Liver (tissue), 9 donors: ENCODE measurements around the gene LARGE1. TPM values are rescaled to one million over a fixed set of nuclear protein-coding genes. Genes with fewer than 3 reads are reported as not detected.

ENCODE experiments used
- DNase-seq: peaks from one replicate; pipeline ENCODE4 v3.0.0-alpha.2; 2017; ENCODE audit warnings: low spot score
- H3K27ac ChIP-seq, 2 donors: one replicate each; pipeline ENCODE4 v1.7.0; 2013; ENCODE audit warnings: inconsistent platforms in 2 of 2, low read length in 2 of 2, control low read depth in 1 of 2, low read depth in 1 of 2, mild to moderate bottlenecking in 1 of 2
- H3K27me3 ChIP-seq, 4 donors: one replicate each; pipeline versions ENCODE4 v1.6.1 to v1.7.0; 2013; ENCODE audit warnings: low read length in 3 of 4, inconsistent platforms in 1 of 4, mild to moderate bottlenecking in 1 of 4, moderate library complexity in 1 of 4; ENCODE audit not compliant: control insufficient read depth in 4 of 4, insufficient read depth in 4 of 4
- H3K36me3 ChIP-seq, 4 donors: one replicate each; pipeline versions ENCODE4 v1.6.1 to v1.7.0; 2013; ENCODE audit warnings: low read length in 3 of 4, mild to moderate bottlenecking in 3 of 4, low read depth in 1 of 4, moderate library complexity in 1 of 4; ENCODE audit not compliant: control insufficient read depth in 4 of 4, insufficient read depth in 3 of 4
- H3K4me1 ChIP-seq, 4 donors: one replicate each; pipeline versions ENCODE4 v1.6.1 to v1.7.0; 2013; ENCODE audit warnings: low read length in 3 of 4, mild to moderate bottlenecking in 3 of 4, moderate library complexity in 1 of 4; ENCODE audit not compliant: control insufficient read depth in 4 of 4, insufficient read depth in 4 of 4
- H3K4me3 ChIP-seq, 3 donors: one replicate each; pipeline versions ENCODE4 v1.6.1 to v1.7.0; 2013; ENCODE audit warnings: low read length in 3 of 3, control low read depth in 1 of 3, low read depth in 1 of 3, mild to moderate bottlenecking in 1 of 3
- H3K9ac ChIP-seq, 2 donors: one replicate each; pipeline ENCODE4 v1.7.0; 2013; ENCODE audit warnings: low read length in 2 of 2, mild to moderate bottlenecking in 2 of 2, moderate library complexity in 2 of 2, control low read depth in 1 of 2, low read depth in 1 of 2
- H3K9me3 ChIP-seq, 4 donors: one replicate each; pipeline versions ENCODE4 v1.6.1 to v1.7.0; 2013; ENCODE audit warnings: low read length in 3 of 4; ENCODE audit not compliant: control insufficient read depth in 4 of 4
- EGR1 ChIP-seq, 2 donors: IDR thresholded peaks; 2 replicates each; pipeline ENCODE4 v1.6.1; 2016 to 2018; ENCODE audit warnings: antibody characterized with exemption in 2 of 2, low read depth in 2 of 2
- FOXA1 ChIP-seq: IDR thresholded peaks from 2 replicates; pipeline ENCODE4 v1.6.1; 2016; ENCODE audit warnings: antibody characterized with exemption
- FOXA2 ChIP-seq: IDR thresholded peaks from 2 replicates; pipeline ENCODE4 v1.6.1; 2016; ENCODE audit warnings: antibody characterized with exemption
- GABPA ChIP-seq, 2 donors: IDR thresholded peaks in 1 of 2; conservative IDR thresholded peaks in 1 of 2; 2 replicates each; pipeline ENCODE4 v1.6.1; 2016; ENCODE audit warnings: antibody characterized with exemption in 2 of 2, mild to moderate bottlenecking in 1 of 2, moderate library complexity in 1 of 2
- HNF4A ChIP-seq, 2 donors: conservative IDR thresholded peaks; 2 replicates each; pipeline ENCODE4 v1.6.1; 2016; ENCODE audit warnings: antibody characterized with exemption in 2 of 2, mild to moderate bottlenecking in 2 of 2
- HNF4G ChIP-seq: IDR thresholded peaks from 2 replicates; pipeline ENCODE4 v1.6.1; 2016; ENCODE audit warnings: antibody characterized with exemption
- JUND ChIP-seq, 2 donors: IDR thresholded peaks; 2 replicates each; pipeline ENCODE4 v1.6.1; 2016; ENCODE audit warnings: antibody characterized with exemption in 2 of 2
- MAX ChIP-seq: IDR thresholded peaks from 2 replicates; pipeline ENCODE4 v1.6.1; 2016; ENCODE audit warnings: antibody characterized with exemption
- NR2F2 ChIP-seq: IDR thresholded peaks from 2 replicates; pipeline ENCODE4 v1.6.1; 2016; ENCODE audit warnings: antibody characterized with exemption
- RAD21 ChIP-seq, 2 donors: IDR thresholded peaks; 2 replicates each; pipeline ENCODE4 v1.6.1; 2016; ENCODE audit warnings: antibody characterized with exemption in 2 of 2, mild to moderate bottlenecking in 2 of 2
- REST ChIP-seq: IDR thresholded peaks from 2 replicates; pipeline ENCODE4 v1.6.1; 2016; ENCODE audit warnings: antibody characterized with exemption, mild to moderate bottlenecking
- RXRA ChIP-seq, 2 donors: IDR thresholded peaks; 2 replicates each; pipeline ENCODE4 v1.6.1; 2017 to 2018; ENCODE audit warnings: antibody characterized with exemption in 2 of 2, mild to moderate bottlenecking in 1 of 2
- SP1 ChIP-seq: IDR thresholded peaks from 2 replicates; pipeline ENCODE4 v1.6.1; 2018; ENCODE audit warnings: antibody characterized with exemption, mild to moderate bottlenecking
- TAF1 ChIP-seq: conservative IDR thresholded peaks from 2 replicates; pipeline ENCODE4 v1.6.1; 2016; ENCODE audit warnings: antibody characterized with exemption, mild to moderate bottlenecking
- YY1 ChIP-seq: IDR thresholded peaks from 2 replicates; pipeline ENCODE4 v1.6.1; 2016; ENCODE audit warnings: antibody characterized with exemption, mild to moderate bottlenecking
- WGBS: extraction: QIAGEN DNeasy Blood & Tissue Kit; methylation state at CpG from one replicate; pipeline ENCODE4 v1.1.7; 2013; 5-methylcytosine and 5-hydroxymethylcytosine counted together
- polyA plus RNA-seq, 2 donors: library from polyadenylated mRNA; stranded (reverse) in 1 of 2; unstranded in 1 of 2; fragments of 200-250 nt in 1 of 2; fragments of >200 nt in 1 of 2; fragmentation: Nextera tagmentation in 1 of 2; extraction: Ambion mirVana in 1 of 2; gene quantifications; one replicate each; pipeline versions ENCODE4 v1.2.1 to v1.2.3, GENCODE V29; 2013 to 2015
- total RNA-seq, 2 donors: library from RNA; depleted of rRNA; stranded (reverse); fragments of >200 nt; gene quantifications; one replicate each; pipeline ENCODE4 v1.2.3, GENCODE V29; 2014
- TF ChIP-seq, protein P1 (sequence below): fragments of 150-350 bp; IDR thresholded peaks from 2 replicates; pipeline ENCODE4 v1.5.1; 2017; ENCODE audit warnings: improper control_type of control experiment, low read depth, low read length; ENCODE audit not compliant: missing input control
- TF ChIP-seq, protein P2 (sequence below): IDR thresholded peaks from 2 replicates; pipeline ENCODE4 v1.6.1; 2016; ENCODE audit warnings: antibody characterized with exemption
- TF ChIP-seq, protein P3 (sequence below): IDR thresholded peaks from 2 replicates; pipeline ENCODE4 v1.6.1; 2016; ENCODE audit warnings: antibody characterized with exemption
- donor health status: healthy.
- donor health status: healthy.
- donor health status: healthy.
- donor health status: healthy.
- donor health status: healthy.

LARGE1 gene
- total and polyA plus RNA-seq, 4 donors, result 2.3 to 14.1 (median 5.7) TPM

DNA sequence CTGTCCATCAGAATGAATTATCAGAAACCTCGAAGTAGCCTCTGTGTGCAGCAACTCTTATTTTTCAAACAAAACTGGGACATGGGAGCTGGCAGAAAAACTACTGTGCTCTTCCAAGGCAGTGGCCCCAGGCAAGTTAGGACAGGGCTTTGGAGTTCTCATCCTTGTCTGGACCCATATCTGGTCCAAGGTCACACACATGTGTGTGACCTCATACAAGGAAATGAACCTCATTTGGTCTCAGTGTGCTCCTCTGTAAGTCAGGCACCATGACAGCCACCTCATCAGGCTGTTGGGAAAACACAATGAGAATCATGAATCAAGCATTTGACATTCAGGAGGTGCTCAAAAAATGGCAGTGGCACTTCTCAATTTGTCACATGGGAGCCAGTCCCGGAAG lies 25.8 kb downstream of the LARGE1 start:
- TF ChIP-seq, protein P1, sequence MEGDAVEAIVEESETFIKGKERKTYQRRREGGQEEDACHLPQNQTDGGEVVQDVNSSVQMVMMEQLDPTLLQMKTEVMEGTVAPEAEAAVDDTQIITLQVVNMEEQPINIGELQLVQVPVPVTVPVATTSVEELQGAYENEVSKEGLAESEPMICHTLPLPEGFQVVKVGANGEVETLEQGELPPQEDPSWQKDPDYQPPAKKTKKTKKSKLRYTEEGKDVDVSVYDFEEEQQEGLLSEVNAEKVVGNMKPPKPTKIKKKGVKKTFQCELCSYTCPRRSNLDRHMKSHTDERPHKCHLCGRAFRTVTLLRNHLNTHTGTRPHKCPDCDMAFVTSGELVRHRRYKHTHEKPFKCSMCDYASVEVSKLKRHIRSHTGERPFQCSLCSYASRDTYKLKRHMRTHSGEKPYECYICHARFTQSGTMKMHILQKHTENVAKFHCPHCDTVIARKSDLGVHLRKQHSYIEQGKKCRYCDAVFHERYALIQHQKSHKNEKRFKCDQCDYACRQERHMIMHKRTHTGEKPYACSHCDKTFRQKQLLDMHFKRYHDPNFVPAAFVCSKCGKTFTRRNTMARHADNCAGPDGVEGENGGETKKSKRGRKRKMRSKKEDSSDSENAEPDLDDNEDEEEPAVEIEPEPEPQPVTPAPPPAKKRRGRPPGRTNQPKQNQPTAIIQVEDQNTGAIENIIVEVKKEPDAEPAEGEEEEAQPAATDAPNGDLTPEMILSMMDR, result no peak
- TF ChIP-seq JUND (IDR thresholded peaks at IDR 0.05), result no peak
- TF ChIP-seq FOXA1, result no peak
- no peak for TF ChIP-seq YY1
- TF ChIP-seq RAD21 (IDR thresholded peaks at IDR 0.05), result no peak
- TF ChIP-seq HNF4A (conservative IDR thresholded peaks at IDR 0.05), result no peak
- TF ChIP-seq, protein P2, sequence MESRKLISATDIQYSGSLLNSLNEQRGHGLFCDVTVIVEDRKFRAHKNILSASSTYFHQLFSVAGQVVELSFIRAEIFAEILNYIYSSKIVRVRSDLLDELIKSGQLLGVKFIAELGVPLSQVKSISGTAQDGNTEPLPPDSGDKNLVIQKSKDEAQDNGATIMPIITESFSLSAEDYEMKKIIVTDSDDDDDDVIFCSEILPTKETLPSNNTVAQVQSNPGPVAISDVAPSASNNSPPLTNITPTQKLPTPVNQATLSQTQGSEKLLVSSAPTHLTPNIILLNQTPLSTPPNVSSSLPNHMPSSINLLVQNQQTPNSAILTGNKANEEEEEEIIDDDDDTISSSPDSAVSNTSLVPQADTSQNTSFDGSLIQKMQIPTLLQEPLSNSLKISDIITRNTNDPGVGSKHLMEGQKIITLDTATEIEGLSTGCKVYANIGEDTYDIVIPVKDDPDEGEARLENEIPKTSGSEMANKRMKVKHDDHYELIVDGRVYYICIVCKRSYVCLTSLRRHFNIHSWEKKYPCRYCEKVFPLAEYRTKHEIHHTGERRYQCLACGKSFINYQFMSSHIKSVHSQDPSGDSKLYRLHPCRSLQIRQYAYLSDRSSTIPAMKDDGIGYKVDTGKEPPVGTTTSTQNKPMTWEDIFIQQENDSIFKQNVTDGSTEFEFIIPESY, result no peak
- TF ChIP-seq MAX, result no peak
- no peak for TF ChIP-seq RXRA (IDR thresholded peaks at IDR 0.05)
- TF ChIP-seq, protein P3, sequence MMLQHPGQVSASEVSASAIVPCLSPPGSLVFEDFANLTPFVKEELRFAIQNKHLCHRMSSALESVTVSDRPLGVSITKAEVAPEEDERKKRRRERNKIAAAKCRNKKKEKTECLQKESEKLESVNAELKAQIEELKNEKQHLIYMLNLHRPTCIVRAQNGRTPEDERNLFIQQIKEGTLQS, result no peak
- no peak for TF ChIP-seq SP1
- TF ChIP-seq TAF1, result no peak
- no peak for TF ChIP-seq HNF4G
- no peak for TF ChIP-seq NR2F2
- no peak for TF ChIP-seq REST
- no peak for TF ChIP-seq FOXA2
- TF ChIP-seq EGR1 (IDR thresholded peaks at IDR 0.05; ENCODE audit: low read depth in 2 of 2), result no peak
- TF ChIP-seq GABPA (IDR thresholded peaks at IDR 0.05 in 1 of 2, conservative IDR thresholded peaks at IDR 0.05 in 1 of 2), result no peak
- H3K4me3 ChIP-seq, result no peak overlapping the region
- no peaks in the 10 kb centered on the region for H3K9me3 ChIP-seq
- H3K27ac ChIP-seq, result no peak overlapping the region
- H3K4me1 ChIP-seq, result peaks cover 3 to 28% (median 12%) of the 10 kb centered on the region in 4 donors
- 70% methylated on average over 2 of the region's 2 CpGs for WGBS
- no peaks in the 10 kb centered on the region for H3K27me3 ChIP-seq
- H3K36me3 ChIP-seq, result no peaks in the 10 kb centered on the region
- DNase-seq, result no peak
- no peak overlapping the region for H3K9ac ChIP-seq
